Measurements from ENCODE around the gene DLGAP4.

The DLGAP4 gene

DNA sequence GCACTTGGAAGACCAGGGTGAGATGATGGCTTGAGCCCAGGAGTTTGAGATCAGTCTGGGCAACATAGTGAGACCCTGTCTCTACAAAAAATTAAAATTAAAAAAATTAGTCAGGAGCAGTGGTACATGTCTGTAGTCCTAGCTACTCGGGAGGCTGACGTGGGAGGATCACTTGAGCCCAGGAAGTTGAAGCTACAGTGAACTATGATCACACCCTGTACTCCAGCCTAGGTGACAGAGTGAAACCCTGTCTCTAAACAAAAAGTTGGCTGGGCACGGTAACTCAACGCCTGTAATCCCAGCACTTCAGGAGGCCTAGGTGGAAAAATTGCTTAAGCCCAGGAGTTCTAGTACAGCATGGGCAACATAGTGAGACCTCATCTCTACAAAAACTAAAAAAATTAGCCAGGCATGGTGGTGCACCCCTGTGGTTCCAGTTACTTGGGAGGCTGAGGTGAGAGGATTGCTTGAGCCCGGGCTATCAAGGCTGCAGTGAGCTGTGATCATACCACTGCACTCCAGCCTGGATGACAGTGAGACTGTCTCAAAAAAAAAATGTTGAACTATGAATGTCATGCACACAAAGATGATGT lies 174.4 kb downstream of the DLGAP4 start:
- H3K4me3 ChIP-seq (ENCODE audit: low read depth, low read length), result no peak overlapping the region
- TF ChIP-seq, protein P1, sequence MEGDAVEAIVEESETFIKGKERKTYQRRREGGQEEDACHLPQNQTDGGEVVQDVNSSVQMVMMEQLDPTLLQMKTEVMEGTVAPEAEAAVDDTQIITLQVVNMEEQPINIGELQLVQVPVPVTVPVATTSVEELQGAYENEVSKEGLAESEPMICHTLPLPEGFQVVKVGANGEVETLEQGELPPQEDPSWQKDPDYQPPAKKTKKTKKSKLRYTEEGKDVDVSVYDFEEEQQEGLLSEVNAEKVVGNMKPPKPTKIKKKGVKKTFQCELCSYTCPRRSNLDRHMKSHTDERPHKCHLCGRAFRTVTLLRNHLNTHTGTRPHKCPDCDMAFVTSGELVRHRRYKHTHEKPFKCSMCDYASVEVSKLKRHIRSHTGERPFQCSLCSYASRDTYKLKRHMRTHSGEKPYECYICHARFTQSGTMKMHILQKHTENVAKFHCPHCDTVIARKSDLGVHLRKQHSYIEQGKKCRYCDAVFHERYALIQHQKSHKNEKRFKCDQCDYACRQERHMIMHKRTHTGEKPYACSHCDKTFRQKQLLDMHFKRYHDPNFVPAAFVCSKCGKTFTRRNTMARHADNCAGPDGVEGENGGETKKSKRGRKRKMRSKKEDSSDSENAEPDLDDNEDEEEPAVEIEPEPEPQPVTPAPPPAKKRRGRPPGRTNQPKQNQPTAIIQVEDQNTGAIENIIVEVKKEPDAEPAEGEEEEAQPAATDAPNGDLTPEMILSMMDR (IDR thresholded peaks at IDR 0.05; ENCODE audit: insufficient read depth, low read length, missing control alignments), result no peak
- CTCF ChIA-PET, result interaction anchor here (1.1 to 1.7 kb wide), 2 partner anchors 12 to 15 kb away, joined by 3 to 5 read pairs; no protein-coding TSS in a partner anchor
- POLR2A ChIA-PET, result no interaction called here
- DNase-seq (ENCODE audit: low read depth, low spot score), result no peak

DNA sequence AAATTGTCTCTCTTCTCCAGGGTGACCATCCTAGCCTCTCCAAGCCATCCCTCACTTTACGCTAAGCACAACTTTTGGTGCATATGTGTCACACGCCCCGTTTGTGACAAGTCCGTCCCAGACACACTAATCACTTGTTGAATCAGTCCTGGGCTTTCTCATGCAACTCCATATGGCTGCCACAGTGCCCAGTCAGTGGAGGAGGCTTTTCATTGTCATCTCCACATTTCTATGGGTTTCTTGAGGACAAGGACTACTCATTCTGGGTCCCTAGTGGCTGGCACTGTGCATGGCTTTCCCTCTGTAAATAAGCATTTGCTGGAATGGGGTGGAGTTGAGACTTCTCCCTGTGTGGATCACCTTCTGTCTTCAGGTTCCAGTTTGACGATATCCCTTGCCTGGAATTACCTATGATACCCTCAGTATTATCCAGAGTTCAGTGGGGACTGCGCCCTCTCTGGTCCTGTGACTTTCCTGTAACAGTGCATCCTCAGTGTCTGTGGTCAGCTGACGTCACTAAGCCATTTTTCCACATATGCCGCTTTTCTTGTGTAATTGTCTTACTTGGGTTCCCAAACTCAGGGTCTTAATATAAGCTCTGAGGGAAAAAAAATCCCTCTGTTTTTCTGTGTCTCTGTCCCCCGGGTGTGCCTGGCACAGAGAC lies 175.4 kb downstream of the DLGAP4 start:
- CTCF ChIA-PET, result interaction anchor here (0.8 to 1.7 kb wide), 6 partner anchors 8 to 60 kb away, joined by 3 to 5 read pairs (median 4); partner anchors contain the start of gene MYL9
- no peak overlapping the region for H3K4me3 ChIP-seq (ENCODE audit: low read depth, low read length)
- TF ChIP-seq, protein P1 (IDR thresholded peaks at IDR 0.05; ENCODE audit: insufficient read depth, low read length, missing control alignments), result no peak
- POLR2A ChIA-PET, result no interaction called here
- no peak for DNase-seq (ENCODE audit: low read depth, low spot score)

DNA sequence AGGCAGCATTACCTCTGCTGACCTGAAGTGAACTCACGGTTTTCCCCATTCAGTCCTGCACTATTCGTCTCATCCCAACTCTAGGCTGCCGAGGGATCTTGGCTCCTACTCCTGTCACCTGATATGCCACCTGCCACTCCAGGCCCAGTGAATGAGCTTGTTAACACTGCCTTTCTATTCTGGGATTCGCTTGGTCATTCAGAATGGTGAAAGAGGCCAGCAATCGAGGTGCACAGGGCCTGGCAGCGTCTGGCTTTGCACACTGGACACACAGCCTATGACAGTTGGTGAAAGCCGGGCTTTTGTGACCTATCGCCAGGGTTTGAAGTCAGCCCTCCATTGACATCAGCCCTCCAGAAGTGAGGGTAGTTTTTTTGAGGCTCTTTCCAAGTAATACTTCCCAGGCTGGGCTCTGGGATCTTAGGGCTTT lies 175.9 kb downstream of the DLGAP4 start:
- POLR2A ChIA-PET, result no interaction called here
- H3K4me3 ChIP-seq (ENCODE audit: low read depth, low read length), result no peak overlapping the region
- DNase-seq (ENCODE audit: low read depth, low spot score), result no peak
- TF ChIP-seq, protein P1 (IDR thresholded peaks at IDR 0.05; ENCODE audit: insufficient read depth, low read length, missing control alignments), result no peak
- CTCF ChIA-PET, result interaction anchor here (0.8 to 1.6 kb wide), 6 partner anchors 8 to 60 kb away, joined by 3 to 5 read pairs (median 4); partner anchors contain the start of gene MYL9

DNA sequence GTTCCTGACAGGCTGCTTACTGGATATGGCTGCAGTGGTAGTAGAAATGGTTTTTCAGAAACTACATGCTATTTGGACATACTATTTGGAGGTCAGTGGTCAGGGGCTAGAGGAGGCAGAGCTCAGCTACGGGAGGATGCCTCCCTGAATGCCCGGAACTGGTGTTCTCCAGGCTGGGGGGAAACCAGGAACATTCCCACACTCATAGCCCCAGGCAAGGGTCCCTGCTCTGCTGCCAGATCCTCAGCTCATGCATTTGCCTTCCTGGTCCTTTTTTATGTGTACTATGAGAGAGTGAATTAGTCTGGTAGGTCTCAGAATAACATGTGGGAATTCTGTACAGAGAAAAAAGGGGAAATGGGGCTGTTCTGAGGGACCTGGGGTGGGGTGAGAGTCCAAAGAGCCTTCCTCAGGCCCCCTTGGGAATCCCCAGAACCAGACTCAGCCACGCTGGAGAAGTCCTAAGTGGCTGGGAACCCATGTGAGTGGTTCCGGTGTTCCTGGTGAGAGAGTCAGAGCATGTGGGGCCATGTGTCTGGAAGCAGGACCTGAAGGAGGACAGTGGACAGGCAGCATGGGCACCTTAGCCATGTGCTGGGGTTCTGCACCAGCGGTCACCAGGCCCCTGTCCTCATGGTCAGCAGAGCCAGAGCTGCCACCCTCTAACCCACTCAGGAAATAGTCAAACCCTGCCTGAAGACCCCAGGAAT lies 177.2 kb downstream of the DLGAP4 start:
- POLR2A ChIA-PET, result no interaction called here
- CTCF ChIA-PET, result interaction anchor here (1.2 to 1.6 kb wide), 4 partner anchors 8 to 59 kb away, joined by 3 to 5 read pairs (median 4); partner anchors contain the start of gene MYL9
- TF ChIP-seq, protein P1 (IDR thresholded peaks at IDR 0.05; ENCODE audit: insufficient read depth, low read length, missing control alignments), result no peak
- DNase-seq (ENCODE audit: low read depth, low spot score), result no peak
- H3K4me3 ChIP-seq (ENCODE audit: low read depth, low read length), result no peak overlapping the region

DNA sequence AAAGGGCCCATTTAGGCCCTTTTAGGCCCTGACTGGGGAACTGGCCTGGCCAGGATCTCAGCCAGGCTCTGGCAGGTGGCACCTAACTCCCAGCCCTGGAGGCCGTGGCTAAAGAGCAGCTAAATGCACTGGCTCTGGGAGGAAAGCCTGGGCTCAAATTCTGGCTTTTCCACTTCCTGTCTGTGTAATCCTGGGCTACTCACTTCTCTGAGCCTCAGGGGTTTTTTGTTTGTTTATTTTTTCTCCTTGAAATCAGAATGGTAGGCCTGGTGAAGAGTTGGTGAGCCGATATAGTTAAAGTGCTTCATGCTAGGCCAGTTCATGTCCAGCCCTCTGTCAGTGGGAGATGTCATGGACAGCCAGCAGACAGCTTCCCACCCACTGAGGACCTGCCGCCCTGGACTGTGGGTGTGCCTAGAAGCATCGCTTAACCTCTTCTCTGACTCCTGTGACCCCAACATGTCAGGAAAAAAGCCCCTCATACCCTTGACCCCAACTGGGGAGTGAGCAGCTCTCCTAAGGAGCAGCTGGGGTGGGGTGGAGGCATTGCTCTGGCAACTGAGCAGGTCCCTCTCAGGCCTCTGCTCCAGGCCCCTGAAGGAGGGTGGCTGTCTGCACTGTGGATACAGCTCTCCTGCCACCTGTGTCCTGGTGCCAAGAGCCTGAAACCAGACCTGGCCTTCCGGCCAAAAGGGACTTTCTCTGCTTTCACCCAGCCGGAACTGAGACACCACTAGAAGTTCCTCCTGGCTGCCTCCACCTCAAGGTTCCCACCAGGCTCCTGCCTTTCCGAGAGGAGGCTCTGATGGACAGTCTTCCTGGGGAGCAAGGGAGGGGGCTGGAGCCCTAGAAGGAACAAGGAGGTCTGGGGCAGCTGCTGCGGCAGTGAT lies 178.0 kb downstream of the DLGAP4 start:
- DNase-seq (ENCODE audit: low read depth, low spot score), result no peak
- ChIA-PET CTCF (interaction anchor here (1.6 kb wide), 1 partner anchor 10 kb away, joined by 3 read pairs; no protein-coding TSS in a partner anchor), POLR2A (no interaction called here)
- TF ChIP-seq, protein P1 (IDR thresholded peaks at IDR 0.05; ENCODE audit: insufficient read depth, low read length, missing control alignments), result no peak
- H3K4me3 ChIP-seq (ENCODE audit: low read depth, low read length), result no peak overlapping the region

All from AG04449 (cell line).